Glutamatergic neuron (in vitro differentiated cells): Measurements from ENCODE around the gene TSSC4. TPM values are rescaled to one million over a fixed set of nuclear protein-coding genes. Genes with fewer than 3 reads are reported as not detected.

Experiments used
- DNase-seq: peaks from one replicate; pipeline ENCODE4 v3.0.0; 2022
- H3K27ac Mint-ChIP-seq: one replicate; pipeline ENCODE4 v1.8.0; 2020; ENCODE audit warnings: mild to moderate bottlenecking, mixed read lengths, inconsistent platforms; ENCODE audit not compliant: unreplicated experiment
- H3K27me3 Mint-ChIP-seq: one replicate; pipeline ENCODE4 v1.8.0; 2020; ENCODE audit warnings: mild to moderate bottlenecking, moderate library complexity, mixed read lengths, inconsistent platforms; ENCODE audit not compliant: unreplicated experiment
- H3K36me3 Mint-ChIP-seq: one replicate; pipeline ENCODE4 v1.8.0; 2020; ENCODE audit warnings: mild to moderate bottlenecking, mixed read lengths, inconsistent platforms; ENCODE audit not compliant: unreplicated experiment
- H3K4me1 Mint-ChIP-seq: one replicate; pipeline ENCODE4 v1.8.0; 2020; ENCODE audit warnings: mild to moderate bottlenecking, low read depth, mixed read lengths, inconsistent platforms; ENCODE audit not compliant: unreplicated experiment
- H3K4me3 Mint-ChIP-seq: one replicate; pipeline ENCODE4 v1.8.0; 2020; ENCODE audit warnings: mild to moderate bottlenecking, mixed read lengths, inconsistent platforms; ENCODE audit not compliant: unreplicated experiment
- H3K9me3 Mint-ChIP-seq: one replicate; pipeline ENCODE4 v1.8.0; 2020; ENCODE audit warnings: mild to moderate bottlenecking, moderate library complexity, mixed read lengths, inconsistent platforms; ENCODE audit not compliant: unreplicated experiment
- CTCF ChIP-seq: fragments of 200-600 bp; sonication (generic); IDR thresholded peaks from one replicate; pipeline ENCODE4 v1.5.0; 2021; ENCODE audit not compliant: partially characterized antibody, unreplicated experiment
- total RNA-seq: library from RNA; stranded (reverse); fragmentation: NEBNext Ultra II Directional; extraction: Animal tissue kit (Norgen Biotek cat#: 25700); gene quantifications from one replicate; pipeline ENCODE4 v1.2.1, GENCODE V29; 2021; ENCODE audit not compliant: unreplicated experiment

The TSSC4 gene
- total RNA-seq, 1 donor from 2014 or later, result 49.7 TPM

- Mint-ChIP-seq H3K4me1 (no peaks in the 10 kb centered on the region), H3K36me3 (no peaks in the 10 kb centered on the region), H3K27me3 (peaks cover 4% of the 10 kb centered on the region), H3K4me3 (no peak overlapping the region), H3K27ac (no peak overlapping the region), H3K9me3 (peaks cover 11% of the 10 kb centered on the region)
- TF ChIP-seq CTCF, result no peak
- no peak for DNase-seq
Measured at GRCh38 chr11:2426826-2427521, 26.4 kb downstream of the TSSC4 start.

- Mint-ChIP-seq H3K36me3 (no peaks in the 10 kb centered on the region), H3K4me1 (no peaks in the 10 kb centered on the region), H3K4me3 (no peak overlapping the region), H3K9me3 (peaks cover 11% of the 10 kb centered on the region), H3K27me3 (peaks cover 4% of the 10 kb centered on the region), H3K27ac (no peak overlapping the region)
- no peak for TF ChIP-seq CTCF
- no peak for DNase-seq
Measured at GRCh38 chr11:2427721-2428321, 27.3 kb downstream of the TSSC4 start.

DNA sequence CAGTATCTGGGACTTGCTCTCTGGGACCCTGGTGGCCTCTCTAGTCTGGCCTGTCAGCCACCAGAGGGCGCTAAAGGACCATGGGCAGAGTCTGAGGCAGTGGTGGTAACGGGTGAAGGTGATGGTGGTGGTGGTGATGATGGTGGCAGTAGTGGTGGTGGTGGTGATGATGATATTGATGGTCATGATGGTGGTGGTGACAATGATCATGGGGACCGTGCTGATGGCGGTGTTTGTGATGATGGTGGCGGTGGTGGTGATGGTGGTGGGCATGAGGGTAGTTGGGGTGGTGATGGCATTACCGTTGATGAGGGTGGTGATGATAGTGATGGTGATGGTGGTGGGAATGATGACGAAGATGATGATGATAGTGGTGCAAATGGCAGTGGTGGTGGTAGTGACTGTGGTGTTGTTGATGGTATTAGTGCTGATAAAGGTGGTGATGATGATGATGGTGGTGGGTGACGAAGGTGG lies 27.8 kb downstream of the TSSC4 start:
- H3K36me3 Mint-ChIP-seq, result no peaks in the 10 kb centered on the region
- peaks cover 11% of the 10 kb centered on the region for H3K9me3 Mint-ChIP-seq
- peak; percentile 75 for TF ChIP-seq CTCF
- no peaks in the 10 kb centered on the region for H3K4me1 Mint-ChIP-seq
- DNase-seq, result peak; percentile 87
- H3K4me3 Mint-ChIP-seq, result no peak overlapping the region
- H3K27ac Mint-ChIP-seq, result no peak overlapping the region
- peaks cover 4% of the 10 kb centered on the region for H3K27me3 Mint-ChIP-seq

DNA sequence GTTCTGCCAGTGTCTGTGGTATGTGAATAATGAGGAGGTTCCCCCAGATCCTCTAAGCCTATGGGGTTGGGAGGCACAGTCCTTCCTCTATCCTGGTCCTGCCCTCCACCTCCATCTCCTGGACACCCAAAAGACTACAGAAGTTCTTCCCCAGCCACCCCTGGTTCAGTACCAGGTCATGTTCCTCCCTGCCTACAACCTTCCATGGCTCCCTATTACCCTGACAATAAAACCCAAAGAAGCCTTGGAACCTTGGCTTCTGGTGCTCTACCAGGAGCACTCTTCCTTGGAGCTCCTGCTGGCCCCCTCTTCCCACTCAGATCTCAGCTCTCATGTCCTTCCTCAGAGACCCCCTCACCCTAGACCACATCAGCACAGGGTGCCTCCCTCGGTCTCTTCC lies 30.8 kb downstream of the TSSC4 start:
- no peak overlapping the region for H3K27ac Mint-ChIP-seq
- H3K4me3 Mint-ChIP-seq, result no peak overlapping the region
- no peak for DNase-seq
- peaks cover 5% of the 10 kb centered on the region for H3K27me3 Mint-ChIP-seq
- no peaks in the 10 kb centered on the region for H3K4me1 Mint-ChIP-seq
- H3K36me3 Mint-ChIP-seq, result no peaks in the 10 kb centered on the region
- peaks cover 7% of the 10 kb centered on the region for H3K9me3 Mint-ChIP-seq
- no peak for TF ChIP-seq CTCF

GRCh38 chr11:2432171-2432621 lies 31.6 kb downstream of the TSSC4 start:
- Mint-ChIP-seq H3K27me3 (peaks cover 5% of the 10 kb centered on the region), H3K4me1 (no peaks in the 10 kb centered on the region), H3K4me3 (no peak overlapping the region), H3K36me3 (no peaks in the 10 kb centered on the region), H3K9me3 (peaks cover 7% of the 10 kb centered on the region), H3K27ac (no peak overlapping the region)
- DNase-seq, result peak; percentile 12
- no peak for TF ChIP-seq CTCF
